Epithelial cell of prostate (primary cell): Measurements from ENCODE around the gene RBAK.
"Not testable (repeated sequence)": the region's sequence is repeated elsewhere in the genome, so short reads cannot be mapped to it uniquely, and the experiment has no call there.

Source experiments
- DNase-seq: peaks from one replicate; pipeline ENCODE4 v3.0.0-alpha.2; 2011; ENCODE audit warnings: low read depth, low spot score
- H3K27ac ChIP-seq: fragments of 450-650 bp; 2 replicates; pipeline ENCODE4 v1.5.1; 2017; ENCODE audit warnings: mild to moderate bottlenecking

RBAK gene

DNA sequence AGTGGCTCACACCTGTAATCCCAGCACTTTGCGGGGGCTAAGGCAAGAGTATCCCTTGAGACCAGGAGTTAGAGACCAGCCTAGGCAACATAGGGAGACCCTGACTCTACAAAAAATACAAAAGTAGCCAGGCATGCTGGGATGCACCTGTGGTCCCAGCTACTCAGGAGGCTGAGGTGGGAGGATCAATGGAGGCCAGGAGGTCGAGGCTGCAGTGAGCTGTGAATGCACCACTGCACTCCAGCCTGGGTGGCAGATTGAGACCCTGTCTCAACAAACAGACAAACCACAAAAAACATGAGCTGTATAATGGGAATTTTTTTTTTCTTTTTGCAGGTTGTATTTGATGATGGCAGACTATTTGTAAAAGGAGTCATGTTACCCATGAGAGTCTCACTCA lies 1.5 kb downstream of the RBAK start:
- DNase-seq, H3K27ac ChIP-seq: not testable (repeated sequence)

GRCh38 chr7:5050676-5051075 lies 5.0 kb downstream of the RBAK start:
- no peak overlapping the region for H3K27ac ChIP-seq
- DNase-seq, result no peak

- DNase-seq, H3K27ac ChIP-seq: not testable (repeated sequence)
Observed at GRCh38 chr7:5051731-5052130, 6.1 kb downstream of the RBAK start.

DNA sequence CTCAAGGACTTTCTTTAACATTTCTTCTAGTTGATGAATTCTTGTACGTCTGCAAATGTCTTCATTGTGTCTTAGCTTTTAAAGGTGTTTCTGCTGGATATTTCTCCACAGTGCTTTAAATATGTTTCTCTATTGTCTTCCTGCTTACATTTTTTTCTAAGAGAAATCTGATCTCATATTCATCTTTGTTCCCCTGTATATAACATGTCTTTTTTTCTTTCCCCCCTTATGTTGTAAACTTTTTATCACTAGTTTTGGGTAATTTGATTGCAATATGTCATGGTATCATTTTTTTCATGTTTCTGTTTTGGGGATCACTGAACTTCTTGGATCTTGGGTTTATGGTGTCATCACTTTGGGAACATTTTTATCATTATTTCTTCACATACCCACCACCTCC lies 7.5 kb downstream of the RBAK start:
- DNase-seq, result no peak
- H3K27ac ChIP-seq, result no peak overlapping the region

DNA sequence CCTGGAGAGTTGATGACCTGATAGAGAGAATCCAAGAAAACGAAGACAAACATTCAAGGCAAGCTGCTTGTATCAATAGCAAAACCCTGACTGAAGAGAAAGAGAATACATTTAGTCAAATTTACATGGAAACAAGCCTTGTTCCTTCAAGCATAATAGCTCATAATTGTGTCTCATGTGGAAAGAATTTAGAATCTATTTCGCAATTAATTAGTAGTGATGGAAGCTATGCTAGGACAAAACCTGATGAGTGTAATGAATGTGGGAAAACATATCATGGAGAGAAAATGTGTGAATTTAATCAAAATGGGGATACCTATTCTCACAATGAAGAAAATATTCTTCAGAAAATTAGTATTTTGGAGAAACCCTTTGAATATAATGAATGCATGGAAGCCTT lies 18.0 kb downstream of the RBAK start:
- no peak for DNase-seq
- H3K27ac ChIP-seq, result no peak overlapping the region

GRCh38 chr7:5064391-5065106 lies 18.9 kb downstream of the RBAK start:
- DNase-seq, result no peak

GRCh38 chr7:5065107-5065407 lies 19.4 kb downstream of the RBAK start:
- no peak for DNase-seq
- H3K27ac ChIP-seq, result no peak overlapping the region

More at GRCh38 chr7:5064391-5065106, 18.9 kb downstream of the RBAK start:
- no peak overlapping the region for H3K27ac ChIP-seq

GRCh38 chr7:5068521-5068920 lies 22.9 kb downstream of the RBAK start:
- H3K27ac ChIP-seq, result no peak overlapping the region
- no peak for DNase-seq

DNA sequence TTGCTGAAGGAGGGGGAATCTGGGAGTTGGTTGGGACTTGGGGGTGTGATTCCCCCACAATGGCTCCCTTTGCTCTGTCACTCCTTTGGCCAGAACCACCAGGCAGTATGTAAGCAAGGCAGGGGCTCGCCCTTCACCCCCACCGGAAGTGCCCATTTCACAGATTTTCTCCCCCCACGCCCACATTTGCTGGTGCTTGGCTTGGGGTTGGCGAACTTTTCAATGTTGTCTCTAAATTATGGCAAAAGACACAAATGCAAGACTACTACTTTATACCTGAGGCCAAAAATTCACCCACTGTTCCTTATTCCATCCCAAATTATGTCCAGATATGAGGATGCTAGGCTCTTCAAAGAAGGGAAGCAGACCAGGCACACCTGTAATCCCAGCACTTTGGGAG lies 24.5 kb downstream of the RBAK start:
- H3K27ac ChIP-seq, result no peak overlapping the region
- no peak for DNase-seq

DNA sequence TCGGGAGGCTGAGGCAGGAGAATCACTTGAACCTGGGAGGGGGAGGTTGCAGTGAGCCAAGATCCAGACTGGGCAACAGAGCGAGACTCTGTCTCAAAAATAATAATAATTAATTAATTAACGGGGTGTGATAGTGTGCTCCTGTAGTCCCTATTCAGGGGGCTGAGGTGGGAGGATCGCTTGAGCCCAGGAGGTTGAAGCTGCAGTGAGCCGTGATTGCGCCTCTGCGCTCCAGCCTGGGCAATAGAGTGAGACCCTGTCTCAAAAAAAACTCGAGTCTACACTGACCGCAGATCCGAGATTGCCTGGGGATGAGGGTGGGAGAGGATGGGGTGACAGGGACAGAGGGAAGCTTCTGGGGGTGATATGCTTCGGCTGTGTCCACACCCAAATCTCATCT lies 29.5 kb downstream of the RBAK start:
- H3K27ac ChIP-seq, DNase-seq: not testable (repeated sequence)

- no peak overlapping the region for H3K27ac ChIP-seq
- no peak for DNase-seq
Observed at GRCh38 chr7:5077740-5078139, 32.1 kb downstream of the RBAK start.

DNA sequence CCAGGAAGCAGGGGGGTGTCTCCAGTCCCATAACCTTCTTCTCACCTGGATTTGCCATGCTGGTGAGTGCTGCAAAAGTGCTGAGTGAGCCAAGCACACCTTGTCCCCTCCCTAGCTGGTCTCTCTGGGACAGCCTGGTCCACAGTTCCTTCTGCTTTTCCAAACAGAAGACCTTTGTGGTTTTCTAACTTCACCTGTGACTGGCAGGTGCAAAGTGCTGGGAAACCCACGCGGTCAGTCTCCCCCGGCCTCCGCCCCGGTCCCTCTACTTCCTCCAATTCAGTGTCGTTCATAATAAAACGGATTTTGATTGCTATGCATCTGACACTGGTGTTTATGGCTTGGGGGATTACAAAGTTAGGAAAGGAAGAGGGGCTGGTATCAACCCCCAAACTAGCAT lies 37.1 kb downstream of the RBAK start:
- DNase-seq, result no peak
- H3K27ac ChIP-seq, result no peak overlapping the region

- DNase-seq, result no peak
- H3K27ac ChIP-seq, result no peak overlapping the region
Observed at GRCh38 chr7:5083311-5083711, 37.7 kb downstream of the RBAK start.

GRCh38 chr7:5086256-5086655 lies 40.6 kb downstream of the RBAK start:
- no peak overlapping the region for H3K27ac ChIP-seq
- no peak for DNase-seq

GRCh38 chr7:5088228-5088833 lies 42.7 kb downstream of the RBAK start:
- not testable (repeated sequence) for H3K27ac ChIP-seq, DNase-seq

- H3K27ac ChIP-seq, result no peak overlapping the region
- DNase-seq, result no peak
Observed at GRCh38 chr7:5088906-5089305, 43.2 kb downstream of the RBAK start.

GRCh38 chr7:5093948-5094347 lies 48.3 kb downstream of the RBAK start:
- DNase-seq, result no peak
- H3K27ac ChIP-seq, result no peak overlapping the region

DNA sequence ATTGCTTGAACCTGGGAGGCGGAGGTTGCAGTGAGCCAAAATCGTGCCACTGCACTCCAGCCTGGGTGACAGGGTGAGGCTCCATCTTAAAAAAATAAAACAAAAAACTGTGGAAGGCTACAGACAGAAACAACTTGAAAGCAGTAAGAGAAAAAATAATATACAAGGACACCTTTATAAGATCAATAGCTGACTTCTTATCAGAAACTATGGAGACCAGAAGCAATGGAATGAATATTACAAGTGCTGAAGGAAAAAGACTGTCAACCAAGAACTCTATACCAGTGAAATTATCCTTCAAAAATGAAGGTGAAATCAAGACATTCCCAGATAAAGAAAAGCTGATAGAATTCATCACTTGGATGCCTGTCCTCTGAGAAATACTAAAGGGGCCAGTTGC lies 49.0 kb downstream of the RBAK start:
- no peak overlapping the region for H3K27ac ChIP-seq
- DNase-seq, result no peak

- no peak for DNase-seq
Observed at GRCh38 chr7:5116359-5116758, 70.7 kb downstream of the RBAK start.

DNA sequence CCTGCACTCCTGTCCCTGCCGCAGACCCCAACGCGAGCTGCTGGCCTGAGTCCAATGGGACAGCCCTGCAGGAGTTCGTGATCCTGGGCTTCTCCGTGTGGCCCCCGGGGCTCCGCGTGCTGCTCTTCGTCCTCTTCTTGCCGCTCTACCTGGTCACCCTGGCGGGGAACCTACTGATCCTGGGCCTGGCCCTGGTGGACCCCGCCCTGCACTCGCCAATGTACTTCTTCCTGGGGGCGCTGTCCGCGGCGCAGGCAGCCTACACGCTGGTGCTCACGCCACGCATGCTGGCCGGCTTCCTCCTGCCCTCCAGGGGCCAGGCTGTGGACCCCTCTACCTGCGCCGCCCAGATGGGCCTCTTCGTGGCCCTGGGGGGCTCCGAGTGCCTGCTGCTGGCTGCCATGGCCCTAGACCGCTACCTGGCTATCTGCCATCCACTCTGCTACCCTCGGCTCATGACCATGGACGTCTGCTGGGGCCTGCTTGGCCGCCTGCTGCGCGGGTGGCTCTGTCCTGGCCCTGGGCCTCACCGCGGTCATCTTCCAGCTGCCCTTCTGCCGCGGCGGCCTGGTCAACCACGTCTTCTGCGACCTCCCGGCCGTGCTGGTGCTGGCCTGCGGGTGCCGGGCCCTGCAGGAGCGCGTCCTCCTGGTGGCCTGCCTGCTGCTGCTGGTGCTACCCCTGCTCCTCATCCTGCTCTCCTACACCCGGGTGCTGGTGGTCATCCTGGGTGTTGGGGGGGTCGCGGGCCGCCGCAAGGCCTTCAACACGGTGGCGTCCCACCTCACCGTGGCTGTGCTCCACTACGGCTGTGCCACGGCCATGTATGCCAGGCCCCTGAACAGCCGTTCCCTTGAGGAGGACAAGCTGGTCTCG lies 71.7 kb downstream of the RBAK start:
- no peak overlapping the region for H3K27ac ChIP-seq
- DNase-seq, result no peak

More at GRCh38 chr7:5116359-5116758, 70.7 kb downstream of the RBAK start:
- H3K27ac ChIP-seq, result no peak overlapping the region
